Adrenal gland (tissue), 5 donors: ENCODE data around the gene NAALADL2.

ENCODE experiments used
- POLR2A ChIP-seq, 2 donors: fragments of 450-650 bp; IDR thresholded peaks; one replicate each; pipeline ENCODE4 v1.6.1; 2017; ENCODE audit warnings: antibody characterized with exemption in 2 of 2, mild to moderate bottlenecking in 2 of 2, moderate library complexity in 1 of 2
- TF ChIP-seq, protein P1 (sequence below), 6 experiments: fragments of 450-650 bp in 4 of 6; fragments of 200-600 bp in 2 of 6; sonication (generic) in 1 of 6; IDR thresholded peaks; 1 replicate in 5 of 6; 2 replicates in 1 of 6; pipeline versions ENCODE4 v1.5.1 to v1.8.0; 2016 to 2021; ENCODE audit warnings: antibody characterized with exemption in 6 of 6, mild to moderate bottlenecking in 2 of 6, moderate library complexity in 1 of 6
- donor health status: DM: no; HTN: no; CAD: no.

DNA sequence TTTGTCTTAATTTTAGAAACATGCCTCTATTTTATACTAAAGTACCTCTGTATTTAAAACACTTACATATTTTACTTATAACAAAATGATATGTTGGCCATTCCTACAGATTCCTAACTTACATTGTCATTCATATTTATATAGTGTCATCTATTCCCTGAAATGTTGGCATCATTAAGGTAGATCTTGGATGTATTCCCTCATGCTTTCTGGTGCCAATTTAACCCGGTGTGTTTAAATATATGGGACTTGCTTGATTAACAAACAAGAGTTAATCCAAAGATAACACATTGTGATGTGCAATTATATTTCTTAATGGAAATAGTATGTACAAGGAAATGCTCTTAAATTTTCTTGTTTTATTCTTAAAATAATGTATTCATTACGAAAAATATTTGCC lies 352.3 kb downstream of the NAALADL2 start:
- TF ChIP-seq, protein P1, sequence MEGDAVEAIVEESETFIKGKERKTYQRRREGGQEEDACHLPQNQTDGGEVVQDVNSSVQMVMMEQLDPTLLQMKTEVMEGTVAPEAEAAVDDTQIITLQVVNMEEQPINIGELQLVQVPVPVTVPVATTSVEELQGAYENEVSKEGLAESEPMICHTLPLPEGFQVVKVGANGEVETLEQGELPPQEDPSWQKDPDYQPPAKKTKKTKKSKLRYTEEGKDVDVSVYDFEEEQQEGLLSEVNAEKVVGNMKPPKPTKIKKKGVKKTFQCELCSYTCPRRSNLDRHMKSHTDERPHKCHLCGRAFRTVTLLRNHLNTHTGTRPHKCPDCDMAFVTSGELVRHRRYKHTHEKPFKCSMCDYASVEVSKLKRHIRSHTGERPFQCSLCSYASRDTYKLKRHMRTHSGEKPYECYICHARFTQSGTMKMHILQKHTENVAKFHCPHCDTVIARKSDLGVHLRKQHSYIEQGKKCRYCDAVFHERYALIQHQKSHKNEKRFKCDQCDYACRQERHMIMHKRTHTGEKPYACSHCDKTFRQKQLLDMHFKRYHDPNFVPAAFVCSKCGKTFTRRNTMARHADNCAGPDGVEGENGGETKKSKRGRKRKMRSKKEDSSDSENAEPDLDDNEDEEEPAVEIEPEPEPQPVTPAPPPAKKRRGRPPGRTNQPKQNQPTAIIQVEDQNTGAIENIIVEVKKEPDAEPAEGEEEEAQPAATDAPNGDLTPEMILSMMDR (IDR thresholded peaks at IDR 0.05), result no peak
- no peak for TF ChIP-seq POLR2A (IDR thresholded peaks at IDR 0.05)
